ENCODE data around the gene KLHL20.
A peak's percentile ranks its signal among the peaks of the same experiment; 100 is the strongest.
"Not testable (repeated sequence)": the region's sequence is repeated elsewhere in the genome, so short reads cannot be mapped to it uniquely, and the experiment has no call there.

Gene KLHL20, protein sequence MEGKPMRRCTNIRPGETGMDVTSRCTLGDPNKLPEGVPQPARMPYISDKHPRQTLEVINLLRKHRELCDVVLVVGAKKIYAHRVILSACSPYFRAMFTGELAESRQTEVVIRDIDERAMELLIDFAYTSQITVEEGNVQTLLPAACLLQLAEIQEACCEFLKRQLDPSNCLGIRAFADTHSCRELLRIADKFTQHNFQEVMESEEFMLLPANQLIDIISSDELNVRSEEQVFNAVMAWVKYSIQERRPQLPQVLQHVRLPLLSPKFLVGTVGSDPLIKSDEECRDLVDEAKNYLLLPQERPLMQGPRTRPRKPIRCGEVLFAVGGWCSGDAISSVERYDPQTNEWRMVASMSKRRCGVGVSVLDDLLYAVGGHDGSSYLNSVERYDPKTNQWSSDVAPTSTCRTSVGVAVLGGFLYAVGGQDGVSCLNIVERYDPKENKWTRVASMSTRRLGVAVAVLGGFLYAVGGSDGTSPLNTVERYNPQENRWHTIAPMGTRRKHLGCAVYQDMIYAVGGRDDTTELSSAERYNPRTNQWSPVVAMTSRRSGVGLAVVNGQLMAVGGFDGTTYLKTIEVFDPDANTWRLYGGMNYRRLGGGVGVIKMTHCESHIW

DNA sequence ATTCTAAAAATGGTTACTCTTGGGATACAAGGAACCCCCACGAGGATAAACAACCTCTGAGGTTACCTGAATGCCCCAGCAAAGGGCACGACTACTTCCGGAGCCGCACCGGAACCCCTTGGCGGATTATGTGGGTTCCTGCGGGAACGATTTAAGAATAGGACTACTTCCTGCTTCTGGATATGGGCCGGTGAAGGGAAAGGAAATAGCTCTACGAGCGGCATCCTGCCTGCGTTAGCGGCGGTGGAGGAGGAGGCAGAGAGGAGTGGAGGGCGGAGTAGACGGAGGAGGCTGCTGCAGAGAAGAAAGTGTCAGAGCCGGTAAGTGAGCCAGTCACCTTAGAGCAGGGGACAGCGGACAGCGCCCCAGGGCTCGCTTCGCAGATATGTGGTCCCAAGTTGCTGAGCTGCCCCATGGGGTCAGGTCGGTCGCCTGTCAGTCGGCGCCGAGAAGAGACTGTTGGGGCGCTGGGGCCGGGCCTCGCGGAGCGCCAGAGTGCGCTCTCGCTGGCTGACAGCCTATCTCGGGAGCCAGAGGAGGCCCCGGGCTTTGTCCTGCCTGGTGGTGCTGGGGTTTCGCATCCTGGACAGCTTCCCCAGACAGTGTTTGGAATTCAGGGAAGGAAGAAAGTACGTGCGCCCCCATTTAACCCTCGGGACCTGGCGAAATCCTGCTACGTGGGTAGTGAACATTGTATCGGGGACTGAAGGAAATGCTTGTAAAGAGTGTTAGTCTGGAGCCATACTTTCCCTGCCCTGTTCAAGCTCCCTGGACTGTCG is at the start of gene KLHL20:
Gene KLHL20 (plus strand): TSS at position 223 of the 779 bp plus-strand sequence. CDS start 1,063 bp downstream, outside the sequence.
- DNase-seq (ENCODE audit: low spot score) = peak; percentile 89

DNA sequence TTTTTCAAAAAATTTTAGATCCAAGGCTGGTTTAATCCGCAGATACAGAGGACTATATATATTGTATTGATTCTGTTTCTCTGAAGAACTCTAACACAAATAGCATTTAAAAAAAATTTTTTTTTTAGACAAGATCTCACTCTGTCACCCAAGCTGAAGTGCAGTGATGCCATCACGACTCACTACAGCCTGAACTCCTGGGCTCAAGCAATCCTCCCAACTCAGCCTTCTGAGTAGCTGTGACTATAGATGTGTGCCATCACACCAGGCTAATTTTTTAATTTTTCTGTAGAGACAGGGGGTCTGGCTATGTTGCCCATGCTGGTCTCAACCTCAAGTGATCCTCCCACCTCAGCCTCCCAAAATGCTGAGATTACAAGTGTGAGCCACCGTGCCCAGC is 48.1 kb upstream of the KLHL20 start:
- no peak for DNase-seq (ENCODE audit: low spot score)

DNA sequence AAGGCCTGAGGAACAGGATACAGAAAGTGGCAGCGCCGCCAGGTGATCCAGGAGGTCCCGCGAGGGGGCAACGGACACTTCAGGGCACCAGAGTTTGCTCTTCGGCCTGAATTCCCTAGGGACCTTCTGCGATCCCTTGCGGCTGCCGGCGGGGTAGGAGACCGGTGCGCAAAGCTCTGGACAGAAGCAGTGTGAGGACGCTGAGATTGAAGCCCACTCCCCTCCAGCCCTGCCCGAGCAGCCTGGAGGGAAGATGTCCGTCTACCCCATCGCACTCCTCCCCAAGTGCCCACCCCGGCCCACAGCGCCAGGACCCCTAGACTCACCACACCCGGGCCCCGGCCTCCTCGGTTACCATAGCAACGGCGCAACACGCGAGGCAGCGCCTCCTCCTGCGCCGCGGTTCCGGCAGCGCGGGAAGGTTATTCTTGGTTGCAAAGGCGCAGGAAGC is 45.3 kb upstream of the KLHL20 start, which contains the start of gene ANKRD45:
Gene ANKRD45 (minus strand): TSS at position 361 of the 451 bp plus-strand sequence. CDS start 10,433 bp downstream, outside the sequence.
- DNase-seq (ENCODE audit: low spot score) = peak; percentile 53

DNA sequence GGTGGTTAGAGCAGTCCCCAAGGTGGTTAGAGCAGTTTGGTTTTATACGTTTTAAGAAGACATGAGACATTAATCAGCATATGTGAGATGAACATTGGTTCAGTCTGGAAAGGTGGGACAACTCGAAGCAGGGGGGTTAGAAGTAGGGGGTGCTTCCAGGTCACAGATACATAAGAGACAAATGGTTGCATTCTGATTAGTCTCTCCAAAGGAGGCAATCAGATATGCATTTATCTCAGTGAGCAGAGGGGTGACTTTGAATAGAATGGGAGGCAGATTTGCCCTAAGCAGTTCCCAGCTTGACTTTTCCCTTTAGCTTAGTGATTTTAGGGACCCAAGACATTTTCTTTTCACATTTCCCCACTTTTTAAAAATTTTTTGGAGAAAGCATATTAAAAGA is 40.3 kb upstream of the KLHL20 start:
- not testable (repeated sequence) for DNase-seq (ENCODE audit: low spot score)

DNA sequence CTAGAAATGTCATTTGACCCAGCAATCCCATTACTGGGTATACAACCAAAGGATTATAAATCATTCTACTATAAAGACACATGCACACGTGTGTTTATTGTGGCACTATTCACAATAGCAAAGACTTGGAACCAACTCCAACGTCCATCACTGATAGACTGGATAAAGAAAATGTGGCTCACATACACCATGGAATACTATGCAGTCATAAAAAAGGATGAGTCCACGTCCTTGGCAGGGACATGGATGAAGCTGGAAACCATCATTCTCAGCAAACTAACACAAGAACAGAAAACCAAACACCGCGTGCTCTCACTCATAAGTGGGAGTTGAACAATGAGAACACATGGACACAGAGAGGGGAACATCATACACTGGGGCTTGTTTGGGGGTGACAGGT is 34.6 kb upstream of the KLHL20 start:
- not testable (repeated sequence) for DNase-seq (ENCODE audit: low spot score)

DNA sequence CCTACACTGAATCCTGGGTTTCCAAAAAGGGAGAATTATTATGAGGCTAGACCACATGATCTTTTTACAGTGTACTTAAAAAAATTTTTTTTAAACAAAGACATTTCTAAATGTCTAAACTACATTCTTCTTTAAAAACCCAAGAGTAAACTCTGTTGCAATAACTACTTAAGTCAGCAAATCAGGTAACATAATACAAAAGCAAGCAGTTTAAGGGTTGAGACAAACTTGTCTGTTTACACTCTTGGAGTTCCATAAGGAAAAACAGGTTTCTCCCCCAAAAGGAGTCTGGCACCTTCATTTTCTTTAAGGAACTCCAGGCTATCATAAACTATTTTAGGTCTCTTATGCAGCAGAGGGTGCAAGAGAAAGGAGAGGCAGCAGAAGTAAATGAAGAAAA is 32.6 kb upstream of the KLHL20 start:
- no peak for DNase-seq (ENCODE audit: low spot score)

DNA sequence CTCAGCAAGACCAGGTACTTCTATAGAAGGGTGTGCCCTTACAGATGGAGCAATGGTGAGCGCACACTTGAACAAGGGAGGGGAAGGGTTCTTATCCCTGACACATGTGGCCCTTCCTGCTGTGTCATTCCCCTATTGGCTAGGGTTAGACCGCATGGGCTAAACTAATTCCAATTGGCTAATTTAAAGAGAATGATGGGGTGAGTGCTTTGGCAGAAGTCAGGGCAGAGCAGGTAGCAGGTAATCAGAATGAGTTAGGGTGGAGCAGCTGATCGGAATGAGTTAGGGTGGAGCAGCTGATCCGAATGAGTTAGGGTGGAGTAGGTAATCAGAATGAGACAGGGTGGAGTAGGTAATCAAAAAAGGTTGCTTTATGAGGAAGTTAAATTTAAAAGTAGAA is 30.9 kb upstream of the KLHL20 start:
- not testable (repeated sequence) for DNase-seq (ENCODE audit: low spot score)

DNA sequence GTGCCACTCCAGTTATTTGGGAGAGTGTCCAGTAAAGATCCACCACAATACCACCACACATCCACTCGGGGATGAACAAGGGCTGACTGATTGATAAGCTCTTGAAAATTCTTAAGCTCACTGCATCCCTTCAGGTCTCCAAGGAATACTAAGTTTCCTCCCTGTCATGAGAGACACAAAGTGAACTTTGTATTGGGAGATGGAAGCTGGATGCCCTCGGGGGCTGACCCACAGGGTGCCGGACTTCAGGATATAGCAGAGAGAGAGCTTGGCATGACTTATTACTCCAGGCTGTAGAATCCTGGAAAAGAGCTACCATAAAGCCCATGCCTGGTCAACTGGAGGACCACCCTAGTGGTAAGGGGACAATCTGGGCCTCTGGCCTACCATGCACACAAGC is 29.7 kb upstream of the KLHL20 start:
- DNase-seq (ENCODE audit: low spot score) = not testable (repeated sequence)

DNA sequence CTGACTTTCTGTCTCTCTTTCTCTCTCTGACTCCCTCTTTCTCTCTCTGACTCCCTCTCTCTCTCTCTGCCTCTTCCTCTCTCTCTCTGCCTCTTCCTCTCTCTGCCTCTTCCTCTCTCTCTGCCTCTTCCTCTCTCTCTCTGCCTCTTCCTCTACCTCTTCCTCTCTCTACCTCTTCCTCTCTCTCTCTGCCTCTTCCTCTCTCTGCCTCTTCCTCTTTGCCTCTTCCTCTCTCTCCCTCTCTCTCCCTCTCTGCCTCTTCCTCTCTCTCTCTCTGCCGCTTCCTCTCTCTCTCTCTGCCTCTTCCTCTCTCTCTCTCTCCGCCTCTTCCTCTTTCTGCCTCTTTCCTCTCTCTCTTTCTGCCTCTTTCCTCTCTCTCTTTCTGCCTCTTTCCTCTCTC is 26.5 kb upstream of the KLHL20 start:
- no peak for DNase-seq (ENCODE audit: low spot score)

DNA sequence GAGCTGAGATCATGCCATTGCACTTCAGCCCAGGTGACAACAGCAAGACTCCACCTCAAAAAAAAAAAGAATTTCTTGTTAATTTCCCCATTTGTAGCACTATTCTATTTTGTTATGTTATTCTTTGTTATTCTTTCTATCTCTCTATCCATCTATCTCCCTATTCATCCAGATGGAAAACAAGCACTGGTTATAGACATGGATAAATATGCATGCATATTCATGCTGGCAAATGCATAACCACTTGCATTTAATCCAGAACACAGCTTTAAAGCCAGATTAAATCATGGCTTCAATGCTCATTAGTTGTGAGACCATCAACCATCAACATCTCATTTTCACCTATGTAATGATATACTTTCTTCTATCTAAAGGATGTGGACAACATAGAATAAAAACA is 21.5 kb upstream of the KLHL20 start:
- DNase-seq (ENCODE audit: low spot score) = no peak

DNA sequence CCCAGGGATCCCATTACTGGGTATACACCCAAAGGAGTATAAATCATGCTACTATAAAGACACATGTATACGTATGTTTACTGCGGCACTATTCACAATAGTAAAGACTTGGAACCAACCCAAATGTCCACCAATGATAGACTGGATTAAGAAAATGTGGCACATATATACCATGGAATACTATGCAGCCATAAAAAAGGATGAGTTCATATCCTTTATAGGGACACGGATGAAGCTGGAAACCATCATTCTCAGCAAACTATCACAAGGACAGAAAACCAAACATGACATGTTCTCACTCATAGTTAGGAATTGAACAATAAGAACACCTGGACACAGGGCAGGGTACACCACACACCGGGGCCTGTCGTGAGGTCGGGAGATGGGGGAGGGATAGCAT is 13.5 kb upstream of the KLHL20 start:
- DNase-seq (ENCODE audit: low spot score) = not testable (repeated sequence)

DNA sequence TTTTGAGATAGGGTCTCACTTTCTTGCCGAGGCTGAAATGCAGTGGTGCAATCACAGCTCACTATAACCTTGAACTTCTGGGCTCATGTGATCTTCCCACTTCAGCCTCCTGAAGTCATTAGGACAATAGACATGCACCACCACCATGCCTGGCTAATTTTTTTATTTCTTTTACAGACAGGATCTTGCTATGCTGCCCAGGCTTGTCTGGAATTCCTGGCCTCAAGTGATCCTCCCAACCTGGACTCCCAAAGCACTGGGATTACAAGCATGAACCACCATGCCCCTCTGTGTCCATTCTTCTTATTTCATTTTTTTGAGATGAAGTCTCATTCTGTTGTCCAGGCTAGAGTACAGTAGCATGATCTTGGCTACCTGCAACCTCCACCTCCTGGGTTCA is 12.0 kb upstream of the KLHL20 start:
- no peak for DNase-seq (ENCODE audit: low spot score)

DNA sequence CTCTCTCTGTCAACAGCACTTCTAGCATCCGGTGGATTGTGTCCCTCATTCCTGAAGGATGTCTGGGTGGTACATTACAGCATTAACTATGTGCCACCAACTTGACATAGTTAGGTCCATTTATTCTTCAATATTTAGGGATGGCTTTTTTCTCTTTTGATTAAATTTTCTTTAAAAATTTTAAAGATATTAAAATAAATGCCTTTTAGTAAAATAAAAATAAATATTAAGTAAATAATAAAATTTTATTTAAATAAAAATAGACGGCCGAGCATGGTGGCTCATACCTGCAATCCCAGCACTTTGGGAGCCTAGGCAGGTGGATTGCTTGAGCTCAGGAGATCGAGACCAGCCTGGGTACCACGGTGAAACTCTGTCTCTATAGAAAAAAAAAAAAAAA is 9.7 kb upstream of the KLHL20 start:
- DNase-seq (ENCODE audit: low spot score) = no peak

DNA sequence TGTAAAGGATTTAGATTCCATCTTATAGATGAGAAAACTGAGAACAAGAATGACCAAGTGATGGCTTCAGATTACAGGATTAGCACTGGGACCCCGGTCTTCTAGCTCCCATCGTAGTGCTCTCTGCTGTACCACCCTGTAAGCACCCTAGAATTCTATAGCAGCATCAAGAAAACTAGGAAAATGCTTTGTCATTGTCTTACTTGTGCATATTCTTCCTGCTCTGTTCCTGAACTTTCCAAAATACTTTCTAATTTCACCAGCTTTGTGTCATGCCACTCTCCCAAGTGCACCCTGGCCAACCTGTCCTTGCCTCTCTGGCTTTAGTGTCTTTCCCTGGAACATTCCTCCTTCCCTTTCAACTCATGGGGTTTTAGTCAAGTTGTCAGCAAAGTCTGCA is 6.0 kb upstream of the KLHL20 start:
- DNase-seq (ENCODE audit: low spot score) = no peak

DNA sequence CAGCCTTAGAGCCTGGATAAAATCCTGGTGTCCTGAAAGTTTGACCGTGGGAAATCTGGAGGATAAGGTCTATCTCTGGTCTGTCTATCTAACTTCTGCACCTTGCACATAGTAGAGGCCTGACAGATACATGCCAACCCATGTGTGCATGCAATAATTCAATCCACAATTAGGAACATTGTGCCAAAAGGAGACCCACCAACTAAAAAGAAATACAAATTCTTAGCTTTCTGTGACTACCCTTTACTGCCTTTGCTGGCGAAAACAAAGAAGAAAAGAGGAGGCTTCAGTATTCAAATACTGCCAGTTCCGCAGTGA is 381 bp upstream of the KLHL20 start:
- DNase-seq (ENCODE audit: low spot score) = no peak

DNA sequence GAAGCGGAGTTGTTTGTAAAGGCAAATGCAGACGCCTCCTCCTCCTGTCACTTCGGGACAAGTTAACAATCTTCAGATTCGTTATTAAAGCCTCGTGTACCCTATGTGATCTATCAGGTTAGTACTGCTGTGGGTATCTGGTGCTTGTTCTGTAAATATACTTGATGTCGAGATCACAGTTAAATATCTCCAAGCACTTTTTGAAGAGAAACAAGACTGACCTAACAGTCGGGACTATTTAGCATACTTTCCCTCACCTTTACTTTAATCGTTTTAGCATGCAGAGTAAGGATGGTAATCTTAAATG is 710 bp downstream of the KLHL20 start:
- DNase-seq (ENCODE audit: low spot score) = peak; percentile 34

DNA sequence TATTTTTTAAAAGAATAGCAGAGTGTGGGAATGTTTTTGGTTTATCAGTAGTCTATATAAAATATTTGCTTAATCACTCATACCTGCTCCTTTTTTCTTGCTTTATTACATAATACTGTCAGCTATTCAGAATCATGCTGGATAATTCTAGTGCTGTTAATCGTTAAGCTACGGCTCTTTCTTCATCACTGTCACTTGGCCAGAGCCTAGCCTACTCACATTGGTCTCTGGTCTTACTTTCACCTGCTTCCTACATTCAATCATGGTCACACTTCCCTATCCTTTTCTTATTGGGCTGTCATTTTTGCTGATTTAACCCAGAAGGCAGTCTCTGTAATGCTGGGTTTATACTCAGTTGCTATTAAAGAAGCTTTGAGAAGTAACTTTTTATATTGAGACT is 2.5 kb downstream of the KLHL20 start:
- DNase-seq (ENCODE audit: low spot score) = no peak

DNA sequence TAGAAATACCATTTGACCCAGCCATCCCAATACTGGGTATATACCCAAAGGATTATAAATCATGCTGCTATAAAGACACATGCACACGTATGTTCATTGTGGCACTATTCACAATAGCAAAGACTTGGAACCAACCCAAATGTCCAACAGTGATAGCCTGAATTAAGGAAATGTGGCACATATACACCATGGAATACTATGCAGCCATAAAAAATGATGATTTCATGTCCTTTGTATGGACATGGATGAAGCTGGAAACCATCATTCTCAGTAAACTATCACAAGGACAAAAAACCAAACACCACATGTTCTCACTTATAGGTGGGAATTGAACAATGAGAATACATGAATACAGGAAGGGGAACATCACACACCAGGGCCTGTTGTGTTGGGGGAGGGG is 16.6 kb downstream of the KLHL20 start:
- not testable (repeated sequence) for DNase-seq (ENCODE audit: low spot score)

DNA sequence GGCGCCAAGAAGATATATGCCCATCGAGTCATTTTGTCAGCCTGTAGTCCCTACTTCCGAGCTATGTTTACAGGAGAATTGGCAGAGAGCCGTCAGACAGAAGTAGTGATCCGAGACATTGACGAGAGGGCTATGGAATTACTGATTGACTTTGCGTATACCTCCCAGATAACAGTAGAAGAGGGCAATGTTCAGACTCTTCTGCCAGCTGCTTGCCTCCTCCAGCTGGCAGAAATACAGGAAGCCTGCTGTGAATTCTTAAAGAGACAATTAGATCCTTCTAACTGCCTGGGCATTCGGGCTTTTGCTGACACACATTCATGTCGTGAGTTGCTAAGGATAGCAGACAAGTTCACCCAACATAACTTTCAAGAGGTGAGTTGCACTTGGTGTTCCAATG is 19.1 kb downstream of the KLHL20 start:
- no peak for DNase-seq (ENCODE audit: low spot score)

DNA sequence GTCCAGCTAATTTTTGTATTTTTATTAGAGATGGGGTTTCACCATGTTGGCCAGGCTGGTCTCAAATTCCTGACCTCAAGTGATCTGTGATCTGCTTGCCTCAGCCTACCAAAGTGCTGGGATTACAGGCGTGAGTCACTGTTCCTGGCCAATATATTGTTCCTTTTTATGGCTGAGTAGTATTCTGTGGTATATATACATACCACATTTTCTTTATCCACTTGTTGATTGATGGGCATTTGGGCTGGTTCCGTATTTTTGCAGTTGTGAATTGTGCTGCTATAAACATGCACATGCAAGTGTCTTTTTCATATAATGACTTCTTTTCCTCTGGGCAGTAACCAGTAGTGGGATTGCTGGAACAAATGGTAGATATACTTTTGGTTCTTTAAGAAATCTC is 21.3 kb downstream of the KLHL20 start:
- DNase-seq (ENCODE audit: low spot score) = not testable (repeated sequence)

DNA sequence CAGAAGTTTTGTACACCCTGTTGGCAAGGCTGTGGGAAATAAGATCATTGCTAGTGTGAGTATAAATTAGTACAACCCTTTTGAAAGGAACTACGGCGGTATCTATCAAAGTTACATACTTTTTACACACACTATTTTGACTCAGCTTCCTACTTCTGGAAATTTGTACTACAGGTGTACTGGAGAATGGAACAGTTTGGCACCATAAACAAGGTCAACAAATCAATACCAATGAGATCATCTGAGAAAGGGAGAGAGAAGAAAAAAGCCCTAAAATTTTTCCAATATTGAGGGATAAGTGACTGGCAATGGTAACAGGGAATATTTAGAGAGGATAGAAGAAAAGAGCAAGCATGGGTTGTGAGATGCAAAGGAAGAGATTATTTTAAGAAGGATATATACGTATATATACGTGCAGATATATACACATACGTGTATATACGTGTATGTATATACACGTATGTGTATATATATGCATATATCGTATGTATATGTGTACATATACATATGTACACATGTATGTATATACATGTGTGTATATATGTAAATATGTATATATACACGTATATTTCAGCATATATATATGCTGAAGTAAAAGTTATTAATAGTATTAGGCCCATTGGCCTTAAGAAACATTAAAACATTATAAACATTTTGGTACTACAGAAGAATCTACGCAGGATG is 27.6 kb downstream of the KLHL20 start:
- no peak for DNase-seq (ENCODE audit: low spot score)

DNA sequence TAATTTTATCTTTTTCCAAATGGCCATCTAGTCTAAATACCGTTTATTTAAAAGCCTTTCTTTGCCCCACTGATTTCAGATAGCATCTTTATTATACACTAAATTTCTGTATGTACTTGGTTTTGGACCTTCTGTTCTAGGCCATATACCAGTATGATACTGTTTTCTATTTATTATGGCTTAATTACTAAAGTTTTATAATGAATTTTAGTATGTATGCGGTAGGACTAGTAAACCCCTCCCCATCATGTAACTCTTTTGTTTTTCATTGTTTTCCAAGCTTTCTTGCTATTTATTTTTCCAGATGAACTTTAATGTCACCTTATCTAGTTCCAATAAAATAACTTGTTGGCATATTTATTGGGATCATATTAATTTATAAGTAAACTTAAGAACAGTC is 29.9 kb downstream of the KLHL20 start:
- no peak for DNase-seq (ENCODE audit: low spot score)

Data from putamen (tissue), 1 donor.